Stimulated activated naive B cell treated with anti-CD40 and anti-IgM and Interleukin-4, amounts not matched to agents 10 μg/mL and 1 μg/mL and 100 μg/mL, for 72 hours (primary cell): ENCODE data around the gene NGFR.

ENCODE experiments used
- ATAC-seq, 2 donors: fragments of 150-1000 bp; cut with Tn5 transposase; replicated peaks; 2 replicates each; pipeline ENCODE4 v1.10.0; 2021; ENCODE audit warnings: moderate library complexity in 1 of 2
- DNase-seq: peaks from one replicate; pipeline ENCODE4 v3.0.0; 2021
- H3K27ac Mint-ChIP-seq: one replicate; pipeline ENCODE4 v1.8.0; 2022; ENCODE audit warnings: mild to moderate bottlenecking, mixed read lengths
- H3K27me3 Mint-ChIP-seq, 2 donors: one replicate each; pipeline ENCODE4 v1.8.0; 2022; ENCODE audit warnings: mixed read lengths in 2 of 2
- H3K36me3 Mint-ChIP-seq, 2 donors: one replicate each; pipeline ENCODE4 v1.8.0; 2022; ENCODE audit warnings: mixed read lengths in 2 of 2, mild to moderate bottlenecking in 1 of 2
- H3K4me1 Mint-ChIP-seq, 2 donors: one replicate each; pipeline ENCODE4 v1.8.0; 2022; ENCODE audit warnings: mixed read lengths in 2 of 2, mild to moderate bottlenecking in 1 of 2
- H3K4me3 Mint-ChIP-seq, 2 donors: one replicate each; pipeline ENCODE4 v1.8.0; 2022; ENCODE audit warnings: mild to moderate bottlenecking in 2 of 2, mixed read lengths in 2 of 2, moderate library complexity in 1 of 2
- H3K9me3 Mint-ChIP-seq, 2 donors: one replicate each; pipeline ENCODE4 v1.8.0; 2022; ENCODE audit warnings: mixed read lengths in 2 of 2, mild to moderate bottlenecking in 1 of 2

NGFR gene

DNA sequence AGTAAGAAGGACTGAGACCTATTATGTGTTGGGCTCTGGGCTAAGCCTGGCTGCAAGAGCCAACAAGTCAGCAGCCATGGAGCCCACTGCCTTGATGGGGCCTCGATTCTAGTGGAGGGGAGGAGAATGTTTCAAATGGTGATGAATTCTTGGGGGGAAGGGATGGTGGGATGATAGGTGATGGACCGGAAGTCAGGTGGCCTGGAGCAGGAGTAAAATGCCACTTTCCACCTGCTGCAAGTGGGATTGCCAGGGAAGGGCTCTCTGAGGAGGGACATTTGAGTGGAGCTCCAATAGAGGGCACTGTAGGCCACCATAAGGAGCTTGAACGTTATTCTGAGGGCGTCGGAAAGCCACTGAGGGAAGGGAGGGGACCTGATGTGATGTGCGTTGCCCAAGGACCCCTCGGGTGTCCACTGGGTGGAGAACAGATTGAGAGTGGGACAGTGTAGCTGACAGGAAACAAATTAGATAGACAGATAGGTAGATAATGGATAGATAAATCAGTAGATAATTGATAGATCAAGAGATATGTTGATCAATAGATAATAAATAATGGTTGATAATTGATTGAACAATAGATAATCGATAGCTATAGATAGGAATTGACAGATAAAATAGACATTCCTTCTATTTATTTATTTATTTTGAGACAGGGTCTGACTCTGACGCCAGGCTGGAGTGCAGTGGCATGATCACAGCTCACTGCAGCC is 62.4 kb downstream of the NGFR start:
- DNase-seq (no peak), ATAC-seq (peak in 1 of 2 donors; percentile 56)
- peaks cover 7 to 18% of the 10 kb centered on the region in 2 donors for H3K4me1 Mint-ChIP-seq
- H3K27ac Mint-ChIP-seq, result peak overlapping the region; percentile 16
- H3K9me3 Mint-ChIP-seq, result no peaks in the 10 kb centered on the region
- H3K36me3 Mint-ChIP-seq, result no peaks in the 10 kb centered on the region
- H3K4me3 Mint-ChIP-seq, result no peak overlapping the region
- peaks cover 7 to 12% of the 10 kb centered on the region in 2 donors for H3K27me3 Mint-ChIP-seq
